GM12878 (cell line): Measurements from ENCODE around the gene ERMARD. TPM values are rescaled to one million over a fixed set of nuclear protein-coding genes. Genes with fewer than 3 reads are reported as not detected.

ENCODE experiments used
- BCL11A ChIP-seq: IDR thresholded peaks from 2 replicates; pipeline ENCODE4 v1.6.1; 2011; ENCODE audit warnings: low read depth, low read length
- BRCA1 ChIP-seq: IDR thresholded peaks from 2 replicates; pipeline ENCODE4 v1.6.1; 2011; ENCODE audit warnings: low read depth, low read length, improper control_type of control experiment
- E2F8 ChIP-seq: fragments of 450-650 bp; IDR thresholded peaks from 2 replicates; pipeline ENCODE4 v1.6.1; 2018; ENCODE audit warnings: mild to moderate bottlenecking, low read depth, moderate library complexity; ENCODE audit not compliant: partially characterized antibody
- FOS ChIP-seq: IDR thresholded peaks from 3 replicates; pipeline ENCODE4 v1.6.1; 2011; ENCODE audit warnings: borderline replicate concordance; ENCODE audit not compliant: insufficient read length; ENCODE audit errors: extremely low read depth
- IRF5 ChIP-seq: fragments of 450-650 bp; IDR thresholded peaks from 2 replicates; pipeline ENCODE4 v1.6.1; 2017; ENCODE audit warnings: borderline replicate concordance
- NFIC ChIP-seq: IDR thresholded peaks from 2 replicates; pipeline ENCODE4 v1.6.1; 2012; ENCODE audit warnings: low read depth, mild to moderate bottlenecking, inconsistent platforms, low read length, moderate library complexity
- POLR2AphosphoS5 ChIP-seq: IDR thresholded peaks from 2 replicates; pipeline ENCODE4 v1.6.1; 2011; ENCODE audit warnings: mild to moderate bottlenecking, low read length, inconsistent platforms
- POU2F2 ChIP-seq: IDR thresholded peaks from 3 replicates; pipeline ENCODE4 v1.6.1; 2011; ENCODE audit warnings: low read depth, mild to moderate bottlenecking, low read length, borderline replicate concordance
- PRDM15 ChIP-seq: fragments of 450-650 bp; formaldehyde crosslinking; IDR thresholded peaks from 2 replicates; pipeline ENCODE4 v1.4.0; 2020; ENCODE audit warnings: mild to moderate bottlenecking, moderate library complexity
- RELB ChIP-seq: fragments of 450-650 bp; IDR thresholded peaks from 2 replicates; pipeline ENCODE4 v1.6.1; 2017; ENCODE audit warnings: low read depth, mild to moderate bottlenecking, moderate library complexity
- SMAD5 ChIP-seq: IDR thresholded peaks from 2 replicates; pipeline ENCODE4 v1.6.1; 2016; ENCODE audit warnings: antibody characterized with exemption, low read depth
- SMC3 ChIP-seq: IDR thresholded peaks from 2 replicates; pipeline ENCODE4 v1.6.1; 2011; ENCODE audit warnings: low read length, improper control_type of control experiment, borderline replicate concordance
- SPI1 ChIP-seq: IDR thresholded peaks from 2 replicates; pipeline ENCODE4 v1.6.1; 2011; ENCODE audit warnings: low read depth, mild to moderate bottlenecking, low read length, moderate library complexity, borderline replicate concordance; ENCODE audit not compliant: insufficient read depth
- ZBTB4 ChIP-seq: fragments of 450-650 bp; formaldehyde crosslinking; IDR thresholded peaks from 2 replicates; pipeline ENCODE4 v1.4.0; 2022; ENCODE audit warnings: mild to moderate bottlenecking, moderate library complexity
- polyA plus RNA-seq, 11 experiments: library from polyadenylated mRNA; depleted of rRNA in 4 of 11; unstranded in 6 of 11; stranded (reverse) in 5 of 11; fragments of >200 nt; fragmentation: Nextera tagmentation in 4 of 11; fragmentation: Illumina TruSeq in 1 of 11; extraction: Ambion mirVana in 4 of 11; extraction: Trizol in 1 of 11; gene quantifications; 1 replicate in 1 of 11; 2 replicates in 10 of 11; pipeline versions ENCODE4 v1.2.1 to v1.2.3, GENCODE V29; 2011 to 2016; ENCODE audit warnings: inconsistent platforms in 2 of 11, missing spikeins in 2 of 11, low read depth in 1 of 11
- total RNA-seq, 4 experiments: library from RNA; depleted of rRNA in 3 of 4; stranded (reverse); fragments of >200 nt in 3 of 4; fragmentation: Illumina TruSeq in 1 of 4; extraction: Trizol in 1 of 4; gene quantifications; 2 replicates each; pipeline versions ENCODE4 v1.2.1 to v1.2.3, GENCODE V29; 2013 to 2021

The ERMARD gene
- total and polyA plus RNA-seq, 10 of the 15 experiments (the other 5 are each of a cell fraction or from before 2014, with no cell fraction given), result 24.4 to 63.3 (median 34.1) TPM

- TF ChIP-seq RELB (0 out of 2 replicates have a peak, but pooled peaks have one; percentile 15), BCL11A (no peak), ZBTB4 (CRISPR knock-in tag) (no peak), NFIC (no peak), POLR2AphosphoS5 (peak; percentile 92), POU2F2 (peak; percentile 76), IRF5 (peak; percentile 75), BRCA1 (peak; percentile 93), E2F8 (peak; percentile 54), SPI1 (no peak), FOS (no peak), SMAD5 (peak; percentile 78), PRDM15 (CRISPR knock-in tag) (no peak), SMC3 (no peak)
These were observed 49.2 kb upstream of the ERMARD start, which contains the start of the genes C6orf120 and WDR27 (continued) for GRCh38 chr6:169701954-169702839.
